ENCODE data around the gene ATP8B4. TPM values are rescaled to one million over a fixed set of nuclear protein-coding genes. Genes with fewer than 3 reads are reported as not detected.

The ATP8B4 gene
- total and polyA plus RNA-seq, 3 donors from 2014 or later: 2.4 to 6.1 (median 2.5) TPM

- Histone ChIP-seq H3K4me1 (peaks cover 8% of the 10 kb centered on the region), H3K9me3 (no peaks in the 10 kb centered on the region), H3K36me3 (ENCODE audit: low read depth, missing control alignments) (no peaks in the 10 kb centered on the region), H3K4me3 (no peak overlapping the region), H3K27ac (no peak overlapping the region), H3K27me3 (no peaks in the 10 kb centered on the region)
- DNase-seq: no peak
- TF ChIP-seq POLR2A (IDR thresholded peaks at IDR 0.05) (no peak), CTCF (IDR thresholded peaks at IDR 0.05) (no peak)
- intact Hi-C loops (cut with DNase I; ENCODE audit: low total_unique reads): no loop called here
- WGBS, 2 donors: 52 to 60% methylated on average over 6 of the region's 6 CpGs
Observed at GRCh38 chr15:49895347-49896223, 223.4 kb downstream of the ATP8B4 start.

- TF ChIP-seq CTCF (IDR thresholded peaks at IDR 0.05) (no peak), POLR2A (IDR thresholded peaks at IDR 0.05) (no peak)
- intact Hi-C loops (cut with DNase I; ENCODE audit: low total_unique reads): no loop called here
- Histone ChIP-seq H3K36me3 (ENCODE audit: low read depth, missing control alignments) (no peaks in the 10 kb centered on the region), H3K27ac (no peak overlapping the region), H3K4me3 (no peak overlapping the region), H3K4me1 (no peaks in the 10 kb centered on the region), H3K9me3 (no peaks in the 10 kb centered on the region), H3K27me3 (no peaks in the 10 kb centered on the region)
- WGBS, 2 donors: 95 to 98% methylated on average over 3 of the region's 3 CpGs
- DNase-seq: no peak
Observed at GRCh38 chr15:49890689-49891088, 228.3 kb downstream of the ATP8B4 start.

GRCh38 chr15:49889536-49889935, 229.5 kb downstream of the ATP8B4 start:
- TF ChIP-seq POLR2A (IDR thresholded peaks at IDR 0.05) (no peak), CTCF (IDR thresholded peaks at IDR 0.05) (no peak)

GRCh38 chr15:49888734-49889133, 230.3 kb downstream of the ATP8B4 start:
- Histone ChIP-seq H3K27me3 (no peaks in the 10 kb centered on the region), H3K36me3 (ENCODE audit: low read depth, missing control alignments) (no peaks in the 10 kb centered on the region), H3K4me3 (no peak overlapping the region), H3K9me3 (no peaks in the 10 kb centered on the region), H3K4me1 (no peaks in the 10 kb centered on the region), H3K27ac (no peak overlapping the region)
- intact Hi-C loops (cut with DNase I; ENCODE audit: low total_unique reads): no loop called here
- WGBS, 2 donors: 85 to 93% methylated on average over 3 of the region's 3 CpGs
- DNase-seq: no peak
- TF ChIP-seq CTCF (IDR thresholded peaks at IDR 0.05) (no peak), POLR2A (IDR thresholded peaks at IDR 0.05) (no peak)

More at GRCh38 chr15:49889536-49889935, 229.5 kb downstream of the ATP8B4 start:
- no peak overlapping the region for H3K4me3 ChIP-seq
- DNase-seq: no peak
- no peaks in the 10 kb centered on the region for H3K4me1 ChIP-seq
- 93 to 95% methylated on average over 2 of the region's 2 CpGs for WGBS, 2 donors
- intact Hi-C loops (cut with DNase I; ENCODE audit: low total_unique reads): no loop called here
- no peaks in the 10 kb centered on the region for H3K36me3 ChIP-seq (ENCODE audit: low read depth, missing control alignments)
- H3K27ac ChIP-seq: no peak overlapping the region
- no peaks in the 10 kb centered on the region for H3K9me3 ChIP-seq
- no peaks in the 10 kb centered on the region for H3K27me3 ChIP-seq

- intact Hi-C loops (cut with DNase I; ENCODE audit: low total_unique reads): no loop called here
- Histone ChIP-seq H3K4me1 (no peaks in the 10 kb centered on the region), H3K36me3 (ENCODE audit: low read depth, missing control alignments) (no peaks in the 10 kb centered on the region), H3K9me3 (no peaks in the 10 kb centered on the region), H3K27me3 (no peaks in the 10 kb centered on the region), H3K27ac (no peak overlapping the region), H3K4me3 (no peak overlapping the region)
- TF ChIP-seq CTCF (IDR thresholded peaks at IDR 0.05) (no peak), POLR2A (IDR thresholded peaks at IDR 0.05) (no peak)
- DNase-seq: no peak
- 87 to 91% methylated on average over 2 of the region's 2 CpGs for WGBS, 2 donors
Observed at GRCh38 chr15:49888323-49888693, 230.7 kb downstream of the ATP8B4 start.

Measured in testis (tissue), 3 donors.